NCI-H748 (cell line): ENCODE data around the gene SLC29A1.
"Not testable (repeated sequence)": the region's sequence is repeated elsewhere in the genome, so short reads cannot be mapped to it uniquely, and the experiment has no call there.

ENCODE experiments used
- DNase-seq: peaks from one replicate; lab custom pipeline; 2025; ENCODE audit not compliant: unreplicated experiment; lab: John Stamatoyannopoulos, UW

SLC29A1 gene

GRCh38 chr6:44223319-44224028 lies at the start of gene SLC29A1:
Gene SLC29A1 (plus strand): TSS chr6:44223595. CDS start chr6:44227314, 3,719 bp downstream.
- DNase-seq, result peak; percentile 91

GRCh38 chr6:44176130-44176761 lies 47.1 kb upstream of the SLC29A1 start:
- DNase-seq, result no peak

GRCh38 chr6:44176762-44177509 lies 46.5 kb upstream of the SLC29A1 start:
- DNase-seq, result no peak

- no peak for DNase-seq
Measured at GRCh38 chr6:44177691-44178423, 45.5 kb upstream of the SLC29A1 start.

GRCh38 chr6:44178424-44179071 lies 44.8 kb upstream of the SLC29A1 start:
- DNase-seq, result no peak

- DNase-seq, result no peak
Measured at GRCh38 chr6:44179072-44179536, 44.3 kb upstream of the SLC29A1 start.

- DNase-seq, result no peak
Measured at GRCh38 chr6:44179648-44180047, 43.7 kb upstream of the SLC29A1 start.

GRCh38 chr6:44180406-44180805 lies 43.0 kb upstream of the SLC29A1 start:
- no peak for DNase-seq

GRCh38 chr6:44180886-44181285 lies 42.5 kb upstream of the SLC29A1 start:
- DNase-seq, result no peak

- not testable (repeated sequence) for DNase-seq
Measured at GRCh38 chr6:44181784-44182183, 41.6 kb upstream of the SLC29A1 start.

- no peak for DNase-seq
Measured at GRCh38 chr6:44182911-44183390, 40.4 kb upstream of the SLC29A1 start.

GRCh38 chr6:44183783-44184182 lies 39.6 kb upstream of the SLC29A1 start:
- no peak for DNase-seq

- DNase-seq, result peak; percentile 32
Measured at GRCh38 chr6:44185356-44185755, 38.0 kb upstream of the SLC29A1 start.

GRCh38 chr6:44185953-44186634 lies 37.3 kb upstream of the SLC29A1 start:
- no peak for DNase-seq

GRCh38 chr6:44186635-44187025 lies 36.8 kb upstream of the SLC29A1 start:
- DNase-seq, result no peak

GRCh38 chr6:44188819-44189218 lies 34.6 kb upstream of the SLC29A1 start:
- no peak for DNase-seq

GRCh38 chr6:44189257-44189656 lies 34.1 kb upstream of the SLC29A1 start:
- no peak for DNase-seq

GRCh38 chr6:44190715-44191114 lies 32.7 kb upstream of the SLC29A1 start:
- no peak for DNase-seq

- DNase-seq, result no peak
Measured at GRCh38 chr6:44192428-44193041, 30.9 kb upstream of the SLC29A1 start.
